Breast epithelium (tissue), 3 donors: ENCODE results near the gene DCHS2.

ENCODE experiments used
- POLR2A ChIP-seq: fragments of 450-650 bp; IDR thresholded peaks from one replicate; pipeline ENCODE4 v1.6.1; 2016; ENCODE audit warnings: antibody characterized with exemption, mild to moderate bottlenecking, moderate library complexity
- POLR2AphosphoS5 ChIP-seq, 3 donors: sonication (generic); formaldehyde crosslinking; IDR thresholded peaks; one replicate each; pipeline ENCODE4 v1.6.1; 2017; ENCODE audit warnings: antibody characterized with exemption in 3 of 3

DNA sequence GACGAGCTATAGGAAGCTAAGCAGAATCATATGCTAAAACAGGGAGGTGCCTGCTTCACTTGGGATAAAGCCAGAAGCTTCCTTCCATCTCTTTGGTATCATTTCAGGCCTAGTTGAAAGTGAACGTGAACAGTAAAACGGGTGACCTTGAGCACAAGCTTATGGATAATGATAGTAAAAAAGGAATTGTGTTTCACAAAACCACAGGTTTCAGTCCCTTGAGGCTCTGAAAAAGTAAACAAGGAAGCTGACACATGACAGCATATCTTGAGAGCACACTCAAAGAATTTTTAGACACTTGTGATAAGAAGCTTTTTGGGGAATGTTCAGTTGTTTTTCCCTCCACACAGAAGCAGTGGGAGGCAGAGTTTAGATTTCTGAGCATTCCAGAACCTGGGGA lies 286.1 kb downstream of the DCHS2 start:
- TF ChIP-seq POLR2A (no peak), POLR2AphosphoS5 (IDR thresholded peaks at IDR 0.05) (no peak)
